ENCODE results near the gene CSPG4.

Gene CSPG4

GRCh38 chr15:75671730-75672602, 40.7 kb downstream of the CSPG4 start:
- H3K4me2 ChIP-seq (ENCODE audit: insufficient read depth, low read length): no peak overlapping the region
- no peaks in the 10 kb centered on the region for H4K20me1 ChIP-seq (ENCODE audit: insufficient read depth, low read length)
- no peak overlapping the region for H3K9ac ChIP-seq (ENCODE audit: low read depth, low read length)
- TF ChIP-seq CTCF (IDR thresholded peaks at IDR 0.05; ENCODE audit: borderline replicate concordance, extremely low read depth, low read length, poor library complexity, severe bottlenecking) (no peak), EZH2 (IDR thresholded peaks at IDR 0.05; ENCODE audit: borderline replicate concordance, low read depth, low read length, severe bottlenecking) (no peak)
- no peaks in the 10 kb centered on the region for H3K9me3 ChIP-seq (ENCODE audit: insufficient read depth, low read length, severe bottlenecking)
- H3K79me2 ChIP-seq (ENCODE audit: insufficient read depth, low read length): no peaks in the 10 kb centered on the region
- no peak overlapping the region for H2AFZ ChIP-seq (ENCODE audit: low read depth, low read length)
- no peak overlapping the region for H3K4me3 ChIP-seq (ENCODE audit: low read depth in 1 of 2, low read length in 2 of 2)
- H3K36me3 ChIP-seq (ENCODE audit: insufficient read depth, low read length): no peaks in the 10 kb centered on the region
- ATAC-seq (ENCODE audit: insufficient read depth, low read depth) (no peak), DNase-seq (no peak)
- no peak overlapping the region for H3K27ac ChIP-seq (ENCODE audit: low read length)
- no peaks in the 10 kb centered on the region for H3K27me3 ChIP-seq (ENCODE audit: insufficient read depth, low read length, poor library complexity)
- no peaks in the 10 kb centered on the region for H3K4me1 ChIP-seq (ENCODE audit: insufficient read depth, low read length)

GRCh38 chr15:75669879-75670212, 42.8 kb downstream of the CSPG4 start:
- Histone ChIP-seq H2AFZ (ENCODE audit: low read depth, low read length) (no peak overlapping the region), H3K4me2 (ENCODE audit: insufficient read depth, low read length) (no peak overlapping the region), H3K36me3 (ENCODE audit: insufficient read depth, low read length) (no peaks in the 10 kb centered on the region), H4K20me1 (ENCODE audit: insufficient read depth, low read length) (no peaks in the 10 kb centered on the region), H3K9ac (ENCODE audit: low read depth, low read length) (no peak overlapping the region), H3K79me2 (ENCODE audit: insufficient read depth, low read length) (no peaks in the 10 kb centered on the region), H3K27me3 (ENCODE audit: insufficient read depth, low read length, poor library complexity) (no peaks in the 10 kb centered on the region), H3K9me3 (ENCODE audit: insufficient read depth, low read length, severe bottlenecking) (no peaks in the 10 kb centered on the region), H3K4me3 (ENCODE audit: low read depth in 1 of 2, low read length in 2 of 2) (no peak overlapping the region), H3K4me1 (ENCODE audit: insufficient read depth, low read length) (no peaks in the 10 kb centered on the region), H3K27ac (ENCODE audit: low read length) (no peak overlapping the region)
- no peak for ATAC-seq (ENCODE audit: insufficient read depth, low read depth)
- DNase-seq: no peak
- no peak for TF ChIP-seq EZH2 (IDR thresholded peaks at IDR 0.05; ENCODE audit: borderline replicate concordance, low read depth, low read length, severe bottlenecking)
- TF ChIP-seq CTCF (IDR thresholded peaks at IDR 0.05; ENCODE audit: borderline replicate concordance, extremely low read depth, low read length, poor library complexity, severe bottlenecking): no peak

DNA sequence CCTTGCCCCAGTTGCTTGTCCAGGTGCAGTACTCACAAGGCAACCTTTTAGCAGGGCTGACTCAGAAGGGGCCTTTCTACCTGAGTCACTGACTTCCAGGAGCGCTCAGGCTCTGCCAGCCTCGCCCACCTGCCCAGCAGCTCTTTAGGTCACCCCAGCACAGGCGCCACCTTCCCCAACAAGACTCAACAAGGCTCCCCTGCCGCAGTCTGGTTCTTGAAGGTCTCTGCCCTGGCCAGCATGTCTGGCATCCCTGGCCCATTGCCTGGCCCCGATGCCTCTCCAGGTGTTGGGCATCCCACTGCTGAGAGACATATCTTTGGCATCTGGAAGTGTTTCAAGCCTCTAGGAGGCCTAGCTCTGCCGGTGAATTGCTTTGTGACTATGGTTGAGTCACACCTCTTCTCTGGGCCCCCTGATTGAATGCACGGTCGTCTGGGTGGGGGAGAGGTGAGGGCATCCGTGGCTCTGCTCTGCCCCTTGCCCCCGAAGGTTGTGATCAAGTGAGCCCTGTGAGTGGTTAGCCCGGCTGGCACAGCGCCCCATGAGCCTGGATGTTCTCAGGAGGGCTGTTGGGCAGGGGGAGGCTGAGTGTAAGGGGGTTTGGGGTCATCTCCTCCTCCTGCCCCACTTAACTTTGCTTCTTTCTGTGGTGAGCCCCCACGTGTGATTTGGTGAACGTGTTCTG, 43.3 kb downstream of the CSPG4 start:
- Histone ChIP-seq H3K79me2 (ENCODE audit: insufficient read depth, low read length) (no peaks in the 10 kb centered on the region), H3K4me2 (ENCODE audit: insufficient read depth, low read length) (no peak overlapping the region), H3K36me3 (ENCODE audit: insufficient read depth, low read length) (no peaks in the 10 kb centered on the region), H3K4me1 (ENCODE audit: insufficient read depth, low read length) (no peaks in the 10 kb centered on the region), H3K27me3 (ENCODE audit: insufficient read depth, low read length, poor library complexity) (no peaks in the 10 kb centered on the region), H3K27ac (ENCODE audit: low read length) (no peak overlapping the region), H2AFZ (ENCODE audit: low read depth, low read length) (no peak overlapping the region), H3K9ac (ENCODE audit: low read depth, low read length) (no peak overlapping the region), H3K4me3 (ENCODE audit: low read depth in 1 of 2, low read length in 2 of 2) (no peak overlapping the region), H4K20me1 (ENCODE audit: insufficient read depth, low read length) (no peaks in the 10 kb centered on the region), H3K9me3 (ENCODE audit: insufficient read depth, low read length, severe bottlenecking) (no peaks in the 10 kb centered on the region)
- no peak for ATAC-seq (ENCODE audit: insufficient read depth, low read depth)
- DNase-seq: no peak
- TF ChIP-seq CTCF (IDR thresholded peaks at IDR 0.05; ENCODE audit: borderline replicate concordance, extremely low read depth, low read length, poor library complexity, severe bottlenecking) (no peak), EZH2 (IDR thresholded peaks at IDR 0.05; ENCODE audit: borderline replicate concordance, low read depth, low read length, severe bottlenecking) (no peak)

All from DND-41 (cell line).